ENCODE results near the gene ITGBL1.

ITGBL1 gene

DNA sequence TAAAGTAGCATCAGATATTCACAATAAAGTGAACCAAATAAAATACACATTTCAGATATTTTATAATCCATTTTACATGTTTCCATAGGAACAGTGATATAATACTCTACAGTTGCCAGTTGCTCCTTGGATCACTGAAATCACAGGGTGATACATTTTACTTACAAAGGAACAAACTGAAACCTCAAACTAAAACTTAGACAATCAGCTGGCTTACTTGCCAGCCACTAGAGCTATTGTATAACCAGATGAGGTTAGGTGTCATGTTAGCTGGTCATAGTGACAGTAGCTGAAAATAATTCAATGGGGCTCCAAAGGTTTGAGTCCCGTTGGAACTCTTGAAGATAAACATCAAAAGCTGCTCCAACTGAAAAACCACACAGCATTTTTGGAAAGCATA lies 274.6 kb downstream of the ITGBL1 start:
- TF ChIP-seq, protein P1, sequence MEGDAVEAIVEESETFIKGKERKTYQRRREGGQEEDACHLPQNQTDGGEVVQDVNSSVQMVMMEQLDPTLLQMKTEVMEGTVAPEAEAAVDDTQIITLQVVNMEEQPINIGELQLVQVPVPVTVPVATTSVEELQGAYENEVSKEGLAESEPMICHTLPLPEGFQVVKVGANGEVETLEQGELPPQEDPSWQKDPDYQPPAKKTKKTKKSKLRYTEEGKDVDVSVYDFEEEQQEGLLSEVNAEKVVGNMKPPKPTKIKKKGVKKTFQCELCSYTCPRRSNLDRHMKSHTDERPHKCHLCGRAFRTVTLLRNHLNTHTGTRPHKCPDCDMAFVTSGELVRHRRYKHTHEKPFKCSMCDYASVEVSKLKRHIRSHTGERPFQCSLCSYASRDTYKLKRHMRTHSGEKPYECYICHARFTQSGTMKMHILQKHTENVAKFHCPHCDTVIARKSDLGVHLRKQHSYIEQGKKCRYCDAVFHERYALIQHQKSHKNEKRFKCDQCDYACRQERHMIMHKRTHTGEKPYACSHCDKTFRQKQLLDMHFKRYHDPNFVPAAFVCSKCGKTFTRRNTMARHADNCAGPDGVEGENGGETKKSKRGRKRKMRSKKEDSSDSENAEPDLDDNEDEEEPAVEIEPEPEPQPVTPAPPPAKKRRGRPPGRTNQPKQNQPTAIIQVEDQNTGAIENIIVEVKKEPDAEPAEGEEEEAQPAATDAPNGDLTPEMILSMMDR (IDR thresholded peaks at IDR 0.05; ENCODE audit: borderline replicate concordance, insufficient read depth, low read depth, low read length) = no peak
- H3K4me3 ChIP-seq (ENCODE audit: low read depth, low read length) = no peak overlapping the region

DNA sequence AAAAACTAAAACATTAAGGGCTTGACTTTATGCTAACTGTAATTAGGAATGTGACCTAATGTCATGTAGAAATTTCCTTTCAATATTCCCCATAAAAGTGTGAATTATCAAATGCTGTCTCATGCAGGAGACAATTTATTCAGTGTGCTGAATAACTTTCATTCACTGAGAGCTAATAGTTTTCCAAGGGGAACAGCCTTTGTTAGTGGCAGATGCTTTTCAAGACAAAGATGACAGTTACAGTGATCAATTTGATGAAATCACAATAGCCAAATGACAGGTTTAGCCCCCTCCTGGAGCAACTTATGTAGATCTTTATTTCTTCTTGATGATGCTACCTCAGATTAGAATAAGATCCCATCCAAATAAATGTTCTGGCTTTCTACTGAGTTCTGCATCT lies 275.5 kb downstream of the ITGBL1 start:
- TF ChIP-seq, protein P1 (IDR thresholded peaks at IDR 0.05; ENCODE audit: borderline replicate concordance, insufficient read depth, low read depth, low read length) = no peak
- H3K4me3 ChIP-seq (ENCODE audit: low read depth, low read length) = no peak overlapping the region

DNA sequence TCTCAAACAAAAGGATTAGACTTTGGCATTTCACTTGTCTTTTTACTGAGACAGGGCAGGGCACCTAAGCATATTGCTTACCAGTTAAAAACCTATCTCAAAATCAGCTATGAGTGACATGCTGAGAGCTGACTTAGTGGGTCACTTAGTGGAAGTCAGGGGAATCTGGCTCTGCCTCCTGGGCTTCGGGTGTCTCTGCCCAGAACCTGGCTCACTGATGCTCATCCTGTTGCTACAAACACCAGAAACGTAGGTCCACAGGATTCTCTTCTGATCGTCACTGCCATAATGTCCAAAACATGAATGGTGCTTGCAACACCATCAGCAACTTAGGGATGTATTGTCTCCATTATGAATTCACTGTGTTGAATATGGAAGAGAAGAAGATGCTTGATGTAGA lies 276.1 kb downstream of the ITGBL1 start:
- H3K4me3 ChIP-seq (ENCODE audit: low read depth, low read length) = no peak overlapping the region
- TF ChIP-seq, protein P1 (IDR thresholded peaks at IDR 0.05; ENCODE audit: borderline replicate concordance, insufficient read depth, low read depth, low read length) = no peak

DNA sequence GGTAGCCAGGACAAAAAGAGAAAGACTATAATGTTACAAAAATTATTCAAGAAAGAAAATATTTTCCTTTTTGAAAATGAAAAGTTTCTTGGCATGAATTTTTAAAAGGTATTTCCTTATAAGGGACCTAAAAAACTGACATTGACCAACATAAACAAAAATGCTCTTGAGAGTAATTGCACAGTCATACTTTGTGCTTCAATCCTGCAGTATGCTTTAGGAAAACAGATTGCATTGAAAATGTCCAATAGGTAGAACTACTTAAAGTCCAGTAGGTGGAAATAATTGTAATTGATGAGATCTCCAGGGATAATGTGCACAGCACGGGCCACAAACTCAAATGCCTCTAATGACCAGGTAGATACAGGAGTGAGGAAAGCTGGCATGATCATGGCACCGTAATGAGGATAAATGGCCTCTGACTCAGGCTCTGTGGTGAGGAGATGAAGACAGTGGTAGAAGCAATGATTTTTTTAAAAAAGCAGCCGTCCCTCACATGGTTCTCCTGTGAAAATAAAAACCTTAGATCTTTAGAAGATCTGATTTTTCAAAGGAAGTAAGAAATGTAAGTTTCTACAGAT lies 278.0 kb downstream of the ITGBL1 start:
- H3K4me3 ChIP-seq (ENCODE audit: low read depth, low read length) = no peak overlapping the region
- TF ChIP-seq, protein P1 (IDR thresholded peaks at IDR 0.05; ENCODE audit: borderline replicate concordance, insufficient read depth, low read depth, low read length) = no peak

DNA sequence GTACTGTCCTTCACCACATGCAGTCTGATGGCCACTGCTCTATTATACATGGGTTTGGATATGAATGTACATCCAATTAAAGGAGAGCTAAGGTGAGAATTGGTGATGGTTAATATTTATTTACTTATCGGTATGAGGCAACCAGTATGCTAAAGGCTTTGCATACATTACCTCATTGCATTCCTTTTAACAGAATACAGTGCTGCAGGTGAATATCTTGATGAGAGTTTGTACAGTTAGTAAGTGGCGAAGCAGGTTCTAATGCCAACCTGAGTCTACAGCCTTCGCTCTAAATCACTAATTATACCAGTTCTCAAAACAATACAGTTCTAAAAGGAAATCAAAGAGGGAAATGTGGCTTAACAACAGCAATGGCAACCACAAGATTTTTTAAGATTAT lies 284.1 kb downstream of the ITGBL1 start:
- no peak overlapping the region for H3K4me3 ChIP-seq (ENCODE audit: low read depth, low read length)

DNA sequence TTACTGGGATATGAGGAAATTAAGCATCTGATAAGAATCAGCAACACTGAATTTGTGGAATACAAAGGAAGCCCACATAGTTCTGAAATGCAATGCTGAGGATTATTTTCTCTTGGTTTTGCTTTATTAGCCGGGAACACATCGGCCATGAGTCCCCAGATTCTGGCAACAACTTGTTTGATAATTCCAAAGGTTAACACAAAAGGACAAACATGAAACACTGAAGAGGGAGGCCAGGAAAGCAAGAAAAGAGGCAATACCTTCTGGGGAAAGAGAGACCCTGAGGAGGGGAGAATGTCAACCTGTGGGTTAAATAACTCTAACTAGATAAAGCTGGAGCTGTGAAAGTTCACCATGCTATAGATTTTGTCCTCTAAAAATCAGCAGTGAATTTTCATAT lies 285.9 kb downstream of the ITGBL1 start:
- TF ChIP-seq, protein P1 (IDR thresholded peaks at IDR 0.05; ENCODE audit: borderline replicate concordance, insufficient read depth, low read depth, low read length) = no peak

More for the DNA sequence above, 284.1 kb downstream of the ITGBL1 start:
- TF ChIP-seq, protein P1 (IDR thresholded peaks at IDR 0.05; ENCODE audit: borderline replicate concordance, insufficient read depth, low read depth, low read length) = no peak

DNA sequence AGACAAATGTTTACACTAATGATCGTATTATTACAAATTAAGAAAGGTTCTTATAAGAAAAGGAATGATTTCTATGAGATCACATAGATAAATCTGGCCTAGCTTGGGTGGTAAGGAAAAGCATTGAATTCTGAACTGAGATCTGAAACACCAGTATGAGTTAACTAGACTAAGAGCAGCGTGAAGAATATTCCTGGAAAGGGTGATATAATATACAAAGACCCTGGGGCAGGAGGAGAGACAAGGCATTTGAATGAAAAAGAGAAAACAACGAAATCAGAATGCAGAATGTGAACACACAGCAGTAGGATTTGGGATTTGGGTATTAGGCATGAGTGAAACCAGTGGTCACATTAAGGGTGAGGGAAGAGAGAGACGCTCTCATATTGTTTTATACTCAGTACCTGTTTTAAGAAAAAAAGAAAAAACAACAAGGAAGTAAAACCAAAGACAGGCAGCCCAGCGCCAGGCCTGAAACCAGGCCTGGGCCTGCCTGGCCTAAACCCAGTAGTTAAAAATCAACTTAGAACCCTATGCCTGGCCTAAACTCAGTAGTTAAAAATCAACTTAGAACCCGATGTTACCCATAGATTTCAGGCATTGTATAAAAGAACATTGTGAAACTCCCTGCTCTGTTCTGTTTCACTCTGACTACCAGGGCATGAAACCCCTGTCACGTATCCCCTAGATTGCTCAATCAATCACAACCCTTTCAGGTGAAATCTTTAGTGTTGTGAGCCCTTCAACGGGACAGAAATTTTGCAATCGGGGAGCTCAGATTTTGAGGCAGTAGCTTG lies 287.1 kb downstream of the ITGBL1 start:
- TF ChIP-seq, protein P1 (IDR thresholded peaks at IDR 0.05; ENCODE audit: borderline replicate concordance, insufficient read depth, low read depth, low read length) = no peak
- no peak overlapping the region for H3K4me3 ChIP-seq (ENCODE audit: low read depth, low read length)

More for the DNA sequence above, 285.9 kb downstream of the ITGBL1 start:
- H3K4me3 ChIP-seq (ENCODE audit: low read depth, low read length) = no peak overlapping the region
